ENCODE results near the gene SSUH2.
"Not testable (repeated sequence)": the region's sequence is repeated elsewhere in the genome, so short reads cannot be mapped to it uniquely, and the experiment has no call there.

Gene SSUH2

GRCh38 chr3:8658306-8659212 lies 14.0 kb upstream of the SSUH2 start:
- no peak for DNase-seq

- DNase-seq, result no peak
These were observed 13.3 kb upstream of the SSUH2 start for GRCh38 chr3:8657804-8658305.

- no peak for DNase-seq
These were observed 11.6 kb upstream of the SSUH2 start for GRCh38 chr3:8656240-8656639.

- DNase-seq, result no peak
These were observed 10.8 kb upstream of the SSUH2 start for GRCh38 chr3:8655387-8655835.

- not testable (repeated sequence) for DNase-seq
These were observed 10.2 kb upstream of the SSUH2 start for GRCh38 chr3:8654572-8655329.

GRCh38 chr3:8653800-8654408 lies 9.3 kb upstream of the SSUH2 start:
- no peak for DNase-seq

- no peak for DNase-seq
These were observed 7.9 kb upstream of the SSUH2 start for GRCh38 chr3:8652324-8652987.

GRCh38 chr3:8651418-8652323 lies 7.1 kb upstream of the SSUH2 start:
- DNase-seq, result no peak

GRCh38 chr3:8650583-8651416 lies 6.2 kb upstream of the SSUH2 start:
- DNase-seq, result no peak

- DNase-seq, result no peak
These were observed 5.2 kb upstream of the SSUH2 start for GRCh38 chr3:8649757-8650156.

GRCh38 chr3:8648909-8649741 lies 4.5 kb upstream of the SSUH2 start:
- DNase-seq, result no peak

GRCh38 chr3:8647137-8647985 lies 2.8 kb upstream of the SSUH2 start:
- DNase-seq, result no peak

GRCh38 chr3:8646313-8646938 lies 1.8 kb upstream of the SSUH2 start:
- DNase-seq, result no peak

- no peak for DNase-seq
These were observed 1.1 kb upstream of the SSUH2 start for GRCh38 chr3:8645712-8646111.

- no peak for DNase-seq
These were observed 769 bp downstream of the SSUH2 start for GRCh38 chr3:8643693-8644365.

- no peak for DNase-seq
These were observed 2.6 kb downstream of the SSUH2 start for GRCh38 chr3:8642001-8642400.

- DNase-seq, result no peak
These were observed 3.1 kb downstream of the SSUH2 start for GRCh38 chr3:8641472-8641871.

GRCh38 chr3:8640223-8640622 lies 4.4 kb downstream of the SSUH2 start:
- DNase-seq, result no peak

Measured in NCI-H1694 treated with DMSO at 0.1 percent for 48 hours (cell line).